Activated T-cell treated with anti-CD3 and anti-CD28 coated beads, Interleukin-2, amount 50 U/mL, for 48 hours (primary cell): Measurements from ENCODE around the gene MAK.

Experiments
- DNase-seq, 2 experiments: peaks; one replicate each; pipeline ENCODE4 v3.0.0-alpha.2; 2020

Gene MAK

GRCh38 chr6:10722570-10722819 is 115.8 kb downstream of the MAK start:
- no peak for DNase-seq

GRCh38 chr6:10721850-10722569 is 116.3 kb downstream of the MAK start:
- peak in 1 of 2 experiments; percentile 25 for DNase-seq

GRCh38 chr6:10720960-10721849 is 117.1 kb downstream of the MAK start:
- DNase-seq: peak in 1 of 2 experiments; percentile 52

- DNase-seq: peak; percentile 71 to 80
These were observed 117.9 kb downstream of the MAK start for GRCh38 chr6:10720265-10720959.

GRCh38 chr6:10719964-10720264 is 118.4 kb downstream of the MAK start:
- no peak for DNase-seq

- DNase-seq: peak; percentile 68 to 70
These were observed 118.9 kb downstream of the MAK start for GRCh38 chr6:10719296-10719963.

- DNase-seq: no peak
These were observed 124.4 kb downstream of the MAK start for GRCh38 chr6:10713962-10714361.
